AG09309 (cell line): ENCODE measurements around the gene ESR2.
"Not testable (repeated sequence)": the region's sequence is repeated elsewhere in the genome, so short reads cannot be mapped to it uniquely, and the experiment has no call there.

Source experiments
- DNase-seq: peaks from one replicate; pipeline ENCODE4 v3.0.0-alpha.2; 2010; ENCODE audit warnings: low read depth
- H3K4me3 ChIP-seq: 2 replicates; pipeline ENCODE4 v1.5.1; 2011; ENCODE audit warnings: mild to moderate bottlenecking, low read depth, low read length, moderate library complexity; ENCODE audit not compliant: control insufficient read depth
- CTCF ChIP-seq: IDR thresholded peaks from 2 replicates; pipeline ENCODE4 v1.5.1; 2011; ENCODE audit warnings: mild to moderate bottlenecking, low read depth, low read length, inconsistent platforms; ENCODE audit not compliant: insufficient read depth, control insufficient read depth; ENCODE audit errors: missing control alignments

ESR2 gene

DNA sequence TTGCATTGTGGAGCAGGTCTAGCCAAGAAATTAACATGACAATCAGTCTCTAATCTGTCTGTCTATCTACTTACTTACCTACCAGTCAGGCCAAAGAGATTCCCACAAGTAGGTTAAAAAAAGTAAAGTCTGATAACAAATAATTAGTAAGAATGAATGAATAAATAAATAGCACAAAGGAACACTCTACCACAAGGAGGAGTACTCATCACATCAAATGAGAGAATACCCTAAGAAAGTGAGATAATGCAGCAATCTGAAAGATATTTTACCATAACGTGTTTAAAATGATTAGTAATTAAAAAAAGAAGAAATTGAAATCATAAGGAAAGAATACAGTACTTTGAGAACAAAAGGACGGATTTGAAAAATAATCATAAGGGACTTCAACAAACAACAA is 254.1 kb downstream of the ESR2 start:
- peak; percentile 7 for DNase-seq
- TF ChIP-seq CTCF: peak; percentile 32
- H3K4me3 ChIP-seq: no peak overlapping the region

DNA sequence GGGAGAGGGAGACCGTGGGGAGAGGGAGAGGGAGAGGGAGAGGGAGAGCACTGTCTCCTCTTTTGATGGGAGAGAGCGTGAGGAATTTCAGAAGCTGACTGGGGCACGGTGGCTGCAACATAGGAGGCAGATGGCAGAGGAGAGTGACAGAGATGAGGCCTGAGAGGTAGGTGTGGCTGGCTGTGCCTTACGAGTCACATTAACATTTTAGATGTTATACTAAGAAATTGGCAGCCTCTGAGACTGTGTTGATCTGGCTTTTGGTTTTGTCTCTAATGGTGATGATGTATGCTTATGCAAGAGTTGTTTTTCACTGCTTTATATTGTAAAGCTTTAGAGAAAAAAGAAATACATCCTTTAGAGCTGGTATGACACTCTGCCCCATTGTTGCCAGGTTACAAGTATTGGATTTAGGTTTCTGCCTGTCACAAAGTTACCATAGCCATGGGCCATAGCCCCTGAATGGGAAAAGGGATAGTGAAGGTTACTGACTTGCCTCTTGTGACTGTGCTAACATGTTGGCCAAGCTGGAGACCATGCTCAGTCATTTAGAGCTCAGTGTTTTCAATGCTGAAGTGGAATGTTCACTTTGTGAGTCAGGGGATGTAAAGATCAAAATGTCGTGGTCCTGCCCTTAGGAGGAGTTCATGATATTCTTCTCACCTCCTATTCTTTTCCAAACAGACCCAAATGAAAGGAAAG is 255.2 kb downstream of the ESR2 start:
- H3K4me3 ChIP-seq: no peak overlapping the region
- peak; percentile 7 for DNase-seq

GRCh38 chr14:64037869-64038745 is 256.1 kb downstream of the ESR2 start:
- H3K4me3 ChIP-seq, DNase-seq: not testable (repeated sequence)

More for the DNA sequence above, 255.2 kb downstream of the ESR2 start:
- no peak for TF ChIP-seq CTCF

- TF ChIP-seq CTCF: no peak
- DNase-seq: peak; percentile 10
- no peak overlapping the region for H3K4me3 ChIP-seq
Observed at GRCh38 chr14:64035143-64035542, 259.0 kb downstream of the ESR2 start.
